Activated CD4-positive, alpha-beta T cell treated with anti-CD3 and anti-CD28 coated beads, Interleukin-2, amount 10 ng/mL, durations not matched to agents 7 days and 5 days (primary cell): ENCODE results near the gene WTIP. TPM values are rescaled to one million over a fixed set of nuclear protein-coding genes. Genes with fewer than 3 reads are reported as not detected.
"Not testable (repeated sequence)": the region's sequence is repeated elsewhere in the genome, so short reads cannot be mapped to it uniquely, and the experiment has no call there.

Source experiments
- CTCF ChIA-PET: fragments of 350-600 bp; sonication (Branson Sonifier 250); formaldehyde crosslinking; loops from one replicate; lab custom pipeline; 2021; ENCODE audit warnings: antibody characterized with exemption; lab: Charles Lee
- POLR2A ChIA-PET: fragments of 350-600 bp; sonication (Branson Sonifier 250); formaldehyde crosslinking; loops from one replicate; lab custom pipeline; 2021; ENCODE audit warnings: antibody characterized with exemption; lab: Charles Lee
- DNase-seq: peaks from one replicate; pipeline ENCODE4 v3.0.0-alpha.2; 2020
- H3K27ac Mint-ChIP-seq: one replicate; pipeline ENCODE4 v1.8.0; 2021; ENCODE audit warnings: mild to moderate bottlenecking, moderate library complexity, mixed read lengths
- H3K27me3 Mint-ChIP-seq: one replicate; pipeline ENCODE4 v1.8.0; 2021; ENCODE audit warnings: mixed read lengths
- H3K36me3 Mint-ChIP-seq: one replicate; pipeline ENCODE4 v1.8.0; 2021; ENCODE audit warnings: low read depth, mixed read lengths
- H3K4me1 Mint-ChIP-seq: one replicate; pipeline ENCODE4 v1.8.0; 2021; ENCODE audit warnings: mixed read lengths
- H3K4me3 Mint-ChIP-seq: one replicate; pipeline ENCODE4 v1.8.0; 2021; ENCODE audit warnings: mild to moderate bottlenecking, moderate library complexity, mixed read lengths
- H3K9me3 Mint-ChIP-seq: one replicate; pipeline ENCODE4 v1.8.0; 2021; ENCODE audit warnings: mixed read lengths
- total RNA-seq, 2 experiments: library from RNA; stranded (reverse); gene quantifications; one replicate each; pipeline ENCODE4 v1.2.3, GENCODE V29; 2021

Gene WTIP
- total RNA-seq, 2 experiments from 2014 or later = 0.69 to 1.0 TPM

GRCh38 chr19:34500656-34501120, 19.1 kb downstream of the WTIP start:
- ChIA-PET POLR2A (no interaction called here), CTCF (no interaction called here)
- Mint-ChIP-seq H3K36me3 (no peaks in the 10 kb centered on the region), H3K27me3 (peaks cover 4% of the 10 kb centered on the region), H3K4me1 (peaks cover 3% of the 10 kb centered on the region), H3K4me3 (no peak overlapping the region), H3K27ac (no peak overlapping the region), H3K9me3 (no peaks in the 10 kb centered on the region)
- DNase-seq = no peak

GRCh38 chr19:34501339-34502320, 20.1 kb downstream of the WTIP start:
- ChIA-PET CTCF (interaction anchor here (0.7 kb wide), 1 partner anchor 221 kb away, joined by 4 read pairs; no protein-coding TSS in a partner anchor), POLR2A (no interaction called here)
- Mint-ChIP-seq H3K36me3 (no peaks in the 10 kb centered on the region), H3K9me3 (no peaks in the 10 kb centered on the region), H3K4me1 (peaks cover 3% of the 10 kb centered on the region), H3K27ac (no peak overlapping the region), H3K4me3 (no peak overlapping the region), H3K27me3 (peaks cover 4% of the 10 kb centered on the region)
- peak; percentile 85 for DNase-seq

- Mint-ChIP-seq H3K4me1 (peaks cover 3% of the 10 kb centered on the region), H3K9me3 (no peaks in the 10 kb centered on the region), H3K27ac (no peak overlapping the region), H3K36me3 (no peaks in the 10 kb centered on the region), H3K27me3 (peaks cover 4% of the 10 kb centered on the region), H3K4me3 (no peak overlapping the region)
- ChIA-PET CTCF (no interaction called here), POLR2A (no interaction called here)
- DNase-seq = no peak
Observed at GRCh38 chr19:34502582-34503411, 21.2 kb downstream of the WTIP start.

GRCh38 chr19:34503531-34504272, 22.1 kb downstream of the WTIP start:
- DNase-seq = no peak
- CTCF ChIA-PET = no interaction called here
- Mint-ChIP-seq H3K4me1 (peaks cover 3% of the 10 kb centered on the region), H3K27me3 (peaks cover 4% of the 10 kb centered on the region), H3K27ac (no peak overlapping the region), H3K36me3 (no peaks in the 10 kb centered on the region), H3K9me3 (no peaks in the 10 kb centered on the region), H3K4me3 (no peak overlapping the region)
- POLR2A ChIA-PET = no interaction called here

GRCh38 chr19:34504273-34504808, 22.8 kb downstream of the WTIP start:
- Mint-ChIP-seq H3K4me1 (peaks cover 3% of the 10 kb centered on the region), H3K4me3 (no peak overlapping the region), H3K27me3 (peaks cover 4% of the 10 kb centered on the region), H3K36me3 (no peaks in the 10 kb centered on the region), H3K27ac (no peak overlapping the region), H3K9me3 (no peaks in the 10 kb centered on the region)
- POLR2A ChIA-PET = no interaction called here
- no peak for DNase-seq
- CTCF ChIA-PET = no interaction called here

GRCh38 chr19:34504809-34505291, 23.3 kb downstream of the WTIP start:
- Mint-ChIP-seq H3K27me3 (peaks cover 2% of the 10 kb centered on the region), H3K4me1 (peaks cover 3% of the 10 kb centered on the region), H3K27ac (no peak overlapping the region), H3K4me3 (no peak overlapping the region), H3K36me3 (no peaks in the 10 kb centered on the region), H3K9me3 (no peaks in the 10 kb centered on the region)
- POLR2A ChIA-PET = no interaction called here
- DNase-seq = no peak
- CTCF ChIA-PET = interaction anchor here (0.6 kb wide), 1 partner anchor 1552 kb away, joined by 3 read pairs; no protein-coding TSS in a partner anchor

GRCh38 chr19:34505321-34506025, 23.9 kb downstream of the WTIP start:
- peaks cover 3% of the 10 kb centered on the region for H3K4me1 Mint-ChIP-seq
- no peaks in the 10 kb centered on the region for H3K27me3 Mint-ChIP-seq
- POLR2A ChIA-PET = no interaction called here
- no peak for DNase-seq
- H3K9me3 Mint-ChIP-seq = no peaks in the 10 kb centered on the region
- H3K4me3 Mint-ChIP-seq = no peak overlapping the region
- CTCF ChIA-PET = interaction anchor here (0.6 kb wide), 1 partner anchor 1551 kb away, joined by 3 read pairs; no protein-coding TSS in a partner anchor
- H3K36me3 Mint-ChIP-seq = no peaks in the 10 kb centered on the region
- H3K27ac Mint-ChIP-seq = no peak overlapping the region

GRCh38 chr19:34506026-34506370, 24.4 kb downstream of the WTIP start:
- Mint-ChIP-seq H3K4me1 (peaks cover 3% of the 10 kb centered on the region), H3K4me3 (no peak overlapping the region), H3K27me3 (peaks cover 4% of the 10 kb centered on the region), H3K27ac (no peak overlapping the region), H3K36me3 (no peaks in the 10 kb centered on the region), H3K9me3 (peaks cover 5% of the 10 kb centered on the region)
- CTCF ChIA-PET = no interaction called here
- DNase-seq = no peak
- POLR2A ChIA-PET = no interaction called here

GRCh38 chr19:34507414-34508067, 26.0 kb downstream of the WTIP start:
- peaks cover 8% of the 10 kb centered on the region for H3K9me3 Mint-ChIP-seq
- DNase-seq = no peak
- H3K27ac Mint-ChIP-seq = no peak overlapping the region
- ChIA-PET POLR2A (no interaction called here), CTCF (interaction anchor here (0.6 kb wide), 1 partner anchor 208 kb away, joined by 3 read pairs; no protein-coding TSS in a partner anchor)
- no peaks in the 10 kb centered on the region for H3K36me3 Mint-ChIP-seq
- H3K27me3 Mint-ChIP-seq = peaks cover 7% of the 10 kb centered on the region
- H3K4me1 Mint-ChIP-seq = no peaks in the 10 kb centered on the region
- H3K4me3 Mint-ChIP-seq = no peak overlapping the region

GRCh38 chr19:34508540-34508939, 27.0 kb downstream of the WTIP start:
- ChIA-PET CTCF (no interaction called here), POLR2A (no interaction called here)
- Mint-ChIP-seq H3K36me3 (no peaks in the 10 kb centered on the region), H3K9me3 (peaks cover 8% of the 10 kb centered on the region), H3K27ac (no peak overlapping the region), H3K4me1 (no peaks in the 10 kb centered on the region), H3K4me3 (no peak overlapping the region), H3K27me3 (peaks cover 7% of the 10 kb centered on the region)
- no peak for DNase-seq

GRCh38 chr19:34510904-34511303, 29.3 kb downstream of the WTIP start:
- DNase-seq, H3K4me1 Mint-ChIP-seq, CTCF ChIA-PET, POLR2A ChIA-PET, H3K27ac Mint-ChIP-seq, H3K27me3 Mint-ChIP-seq, H3K4me3 Mint-ChIP-seq, H3K36me3 Mint-ChIP-seq, H3K9me3 Mint-ChIP-seq: not testable (repeated sequence)
